GM13976 (cell line): ENCODE measurements around the gene AGPAT2.

Experiments used
- DNase-seq: peaks from one replicate; pipeline ENCODE4 v3.0.0; 2012; ENCODE audit warnings: low spot score
- CTCF ChIP-seq: IDR thresholded peaks from 2 replicates; pipeline ENCODE4 v1.5.1; 2012; ENCODE audit warnings: borderline replicate concordance, mild to moderate bottlenecking; ENCODE audit not compliant: insufficient read depth; ENCODE audit errors: extremely low read depth, missing control alignments, control extremely low read depth
- in situ Hi-C: fragments of 300-500 bp; cut with MboI; formaldehyde crosslinking; loops from one replicate; pipeline ENCODE4 v1.12.0; 2022; ENCODE audit warnings: low sequenced_read_pairs, mixed read lengths, inconsistent platforms; ENCODE audit not compliant: unreplicated experiment

Gene AGPAT2

GRCh38 chr9:136656795-136657611 is 30.3 kb downstream of the AGPAT2 start:
- in situ Hi-C loops, result no loop called here
- no peak for TF ChIP-seq CTCF
- DNase-seq, result no peak

DNA sequence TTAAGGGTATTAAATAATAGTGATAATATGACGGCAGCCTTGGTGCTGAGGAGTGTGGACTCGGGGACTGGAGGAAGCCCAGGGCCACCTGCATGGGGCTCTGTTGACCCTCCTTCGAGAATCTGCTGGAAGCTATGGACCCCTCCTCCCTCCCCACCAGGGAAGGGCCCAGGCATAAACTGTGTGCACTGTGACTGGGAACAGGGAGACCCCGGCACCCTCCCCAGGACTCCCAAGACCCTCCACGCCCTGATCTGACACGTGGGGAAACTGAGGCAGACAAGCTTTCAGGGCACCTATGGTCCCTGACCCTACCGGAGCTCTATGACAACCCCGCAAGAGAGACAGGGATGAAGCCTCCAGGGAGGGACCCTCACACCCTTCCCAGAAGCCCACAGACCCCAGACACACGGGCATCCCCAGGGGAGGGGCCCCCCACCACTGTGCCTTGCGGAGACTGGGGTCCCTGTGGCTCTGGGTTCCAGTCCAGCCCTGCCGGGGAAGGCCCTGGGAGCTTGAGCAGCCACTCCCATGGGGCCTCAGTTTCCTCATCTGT is 31.0 kb downstream of the AGPAT2 start:
- in situ Hi-C loops, result no loop called here
- DNase-seq, result no peak
- TF ChIP-seq CTCF, result no peak

DNA sequence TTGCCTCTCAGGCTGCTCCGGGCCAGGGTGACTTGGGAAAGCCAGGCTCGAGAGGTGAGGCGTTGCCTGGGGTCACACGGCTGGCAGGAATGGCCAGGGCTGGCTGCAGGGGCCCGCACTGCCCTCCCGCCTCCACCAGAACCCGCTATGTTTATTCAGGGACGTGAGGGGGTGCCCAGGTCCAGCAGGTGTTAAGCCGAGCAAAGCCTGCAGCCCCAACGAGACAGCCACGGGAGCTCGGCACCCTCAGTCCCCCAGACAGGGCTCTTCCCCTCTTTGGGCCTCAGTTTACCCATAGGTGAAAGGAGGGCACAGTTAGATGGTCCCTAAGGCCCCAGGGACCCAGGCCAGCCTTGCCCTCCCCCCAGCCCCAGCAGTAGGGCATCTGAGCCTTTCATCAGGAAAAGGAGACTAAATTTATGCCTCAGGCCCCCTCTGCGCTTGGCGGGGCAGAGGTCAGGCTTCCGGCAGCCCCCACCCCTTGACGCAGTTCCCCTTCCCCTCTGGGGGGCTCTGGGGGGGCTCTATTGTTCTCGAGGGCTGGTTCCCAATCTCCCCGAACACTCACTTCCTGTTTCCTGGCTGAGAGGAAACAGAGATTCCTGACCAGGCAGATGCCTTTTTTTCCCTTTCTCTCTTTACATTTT is 31.6 kb downstream of the AGPAT2 start:
- no peak for TF ChIP-seq CTCF

GRCh38 chr9:136654820-136655535 is 32.3 kb downstream of the AGPAT2 start:
- TF ChIP-seq CTCF, result no peak
- DNase-seq, result no peak
- in situ Hi-C loops, result no loop called here

More for the DNA sequence above, 31.6 kb downstream of the AGPAT2 start:
- DNase-seq, result no peak
- in situ Hi-C loops, result no loop called here

DNA sequence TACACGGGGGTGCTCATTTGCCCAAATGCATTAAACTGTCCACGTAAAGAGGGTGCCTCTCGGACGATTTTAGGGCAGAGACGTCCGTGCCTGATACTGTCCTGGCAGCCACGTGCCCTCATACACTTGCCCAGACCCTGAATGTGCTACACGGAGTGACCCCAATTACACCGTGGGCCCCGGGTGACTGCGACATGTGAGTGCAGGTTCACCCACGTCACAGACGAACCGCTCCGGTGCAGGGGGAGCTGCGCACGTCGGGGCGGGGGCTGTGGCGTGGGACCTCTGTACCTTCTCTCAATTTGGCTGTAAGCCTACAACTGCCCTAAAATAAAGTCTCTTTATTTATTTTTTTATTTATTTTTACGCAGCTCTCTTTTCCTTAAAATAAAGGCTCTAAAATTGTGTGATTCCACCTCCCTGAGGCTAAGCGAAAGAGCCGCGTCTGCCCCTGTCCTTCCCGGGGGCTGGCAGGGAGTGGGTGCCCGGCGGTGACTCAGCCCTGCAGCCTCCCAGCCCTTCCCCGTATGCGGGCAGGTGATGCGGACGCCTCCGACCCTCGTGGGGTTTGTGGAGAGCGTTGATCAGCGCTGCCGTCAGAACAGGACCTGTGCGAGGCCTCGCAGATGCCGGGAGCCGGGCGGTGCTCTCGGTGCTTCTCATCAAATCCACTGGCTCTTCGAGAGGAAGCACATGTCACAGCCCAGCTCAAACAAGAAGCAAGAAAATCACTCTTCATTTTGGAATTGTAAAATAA is 33.8 kb downstream of the AGPAT2 start:
- TF ChIP-seq CTCF, result no peak
- in situ Hi-C loops, result no loop called here
- no peak for DNase-seq

DNA sequence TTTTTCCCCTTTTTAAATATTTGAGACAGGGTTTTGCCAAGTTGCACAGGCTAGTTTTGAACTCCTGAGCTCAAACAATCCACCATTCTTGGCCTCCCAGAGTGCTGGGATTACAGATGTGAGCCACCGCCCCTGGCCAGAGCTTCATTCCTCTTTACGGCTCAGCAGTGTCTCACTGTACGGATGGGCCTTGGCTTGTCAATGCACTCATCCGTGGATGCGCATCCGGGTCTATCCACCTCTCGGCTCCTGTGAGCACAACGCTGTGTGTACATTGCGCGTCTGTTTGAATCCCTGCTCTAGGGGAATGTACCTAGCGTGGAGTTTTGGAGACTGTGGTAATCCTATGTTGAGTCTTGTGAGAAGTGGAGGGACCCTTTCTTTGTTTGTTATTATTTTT is 35.4 kb downstream of the AGPAT2 start:
- no peak for TF ChIP-seq CTCF
- no peak for DNase-seq
- in situ Hi-C loops, result no loop called here
